ENCODE results near the gene FBLIM1.

FBLIM1 gene

GRCh38 chr1:15732686-15733081 is 25.9 kb upstream of the FBLIM1 start:
- no peaks in the 10 kb centered on the region for H3K9me3 ChIP-seq (ENCODE audit: severe bottlenecking)
- no peak overlapping the region for H3K4me3 ChIP-seq (ENCODE audit: low read depth, low read length)
- peaks cover 68% of the 10 kb centered on the region for H3K36me3 ChIP-seq
- H3K27ac ChIP-seq: no peak overlapping the region
- no peaks in the 10 kb centered on the region for H3K27me3 ChIP-seq (ENCODE audit: insufficient read depth, low read depth, severe bottlenecking)
- no peak for TF ChIP-seq CTCF (IDR thresholded peaks at IDR 0.05; ENCODE audit: low read depth, low read length)
- no peak for DNase-seq

- H3K27ac ChIP-seq: no peak overlapping the region
- no peak for TF ChIP-seq CTCF (IDR thresholded peaks at IDR 0.05; ENCODE audit: low read depth, low read length)
- no peaks in the 10 kb centered on the region for H3K27me3 ChIP-seq (ENCODE audit: insufficient read depth, low read depth, severe bottlenecking)
- H3K36me3 ChIP-seq: peaks cover 62% of the 10 kb centered on the region
- no peak for DNase-seq
- H3K4me3 ChIP-seq (ENCODE audit: low read depth, low read length): no peak overlapping the region
- no peaks in the 10 kb centered on the region for H3K9me3 ChIP-seq (ENCODE audit: severe bottlenecking)
Measured at GRCh38 chr1:15733218-15733725, 25.3 kb upstream of the FBLIM1 start.

GRCh38 chr1:15733726-15734226 is 24.8 kb upstream of the FBLIM1 start:
- DNase-seq: no peak
- Histone ChIP-seq H3K27ac (no peak overlapping the region), H3K27me3 (ENCODE audit: insufficient read depth, low read depth, severe bottlenecking) (no peaks in the 10 kb centered on the region), H3K4me3 (ENCODE audit: low read depth, low read length) (no peak overlapping the region), H3K9me3 (ENCODE audit: severe bottlenecking) (no peaks in the 10 kb centered on the region), H3K36me3 (peaks cover 57% of the 10 kb centered on the region)
- no peak for TF ChIP-seq CTCF (IDR thresholded peaks at IDR 0.05; ENCODE audit: low read depth, low read length)

- no peaks in the 10 kb centered on the region for H3K9me3 ChIP-seq (ENCODE audit: severe bottlenecking)
- peaks cover 51% of the 10 kb centered on the region for H3K36me3 ChIP-seq
- TF ChIP-seq CTCF (IDR thresholded peaks at IDR 0.05; ENCODE audit: low read depth, low read length): no peak
- no peak overlapping the region for H3K27ac ChIP-seq
- H3K27me3 ChIP-seq (ENCODE audit: insufficient read depth, low read depth, severe bottlenecking): no peaks in the 10 kb centered on the region
- DNase-seq: no peak
- H3K4me3 ChIP-seq (ENCODE audit: low read depth, low read length): no peak overlapping the region
Measured at GRCh38 chr1:15734296-15734695, 24.3 kb upstream of the FBLIM1 start.

GRCh38 chr1:15734901-15735300 is 23.7 kb upstream of the FBLIM1 start:
- TF ChIP-seq CTCF (IDR thresholded peaks at IDR 0.05; ENCODE audit: low read depth, low read length): no peak
- H3K9me3 ChIP-seq (ENCODE audit: severe bottlenecking): no peaks in the 10 kb centered on the region
- H3K27me3 ChIP-seq (ENCODE audit: insufficient read depth, low read depth, severe bottlenecking): no peaks in the 10 kb centered on the region
- H3K27ac ChIP-seq: no peak overlapping the region
- H3K4me3 ChIP-seq (ENCODE audit: low read depth, low read length): no peak overlapping the region
- H3K36me3 ChIP-seq: peaks cover 47% of the 10 kb centered on the region
- DNase-seq: no peak

Measured in WERI-Rb-1 (cell line).